Glutamatergic neuron (in vitro differentiated cells): Measurements from ENCODE around the gene MITD1. TPM values are rescaled to one million over a fixed set of nuclear protein-coding genes. Genes with fewer than 3 reads are reported as not detected.

Experiments used
- DNase-seq: peaks from one replicate; pipeline ENCODE4 v3.0.0; 2022
- H3K27ac Mint-ChIP-seq: one replicate; pipeline ENCODE4 v1.8.0; 2020; ENCODE audit warnings: mild to moderate bottlenecking, mixed read lengths, inconsistent platforms; ENCODE audit not compliant: unreplicated experiment
- H3K27me3 Mint-ChIP-seq: one replicate; pipeline ENCODE4 v1.8.0; 2020; ENCODE audit warnings: mild to moderate bottlenecking, moderate library complexity, mixed read lengths, inconsistent platforms; ENCODE audit not compliant: unreplicated experiment
- H3K36me3 Mint-ChIP-seq: one replicate; pipeline ENCODE4 v1.8.0; 2020; ENCODE audit warnings: mild to moderate bottlenecking, mixed read lengths, inconsistent platforms; ENCODE audit not compliant: unreplicated experiment
- H3K4me1 Mint-ChIP-seq: one replicate; pipeline ENCODE4 v1.8.0; 2020; ENCODE audit warnings: mild to moderate bottlenecking, low read depth, mixed read lengths, inconsistent platforms; ENCODE audit not compliant: unreplicated experiment
- H3K4me3 Mint-ChIP-seq: one replicate; pipeline ENCODE4 v1.8.0; 2020; ENCODE audit warnings: mild to moderate bottlenecking, mixed read lengths, inconsistent platforms; ENCODE audit not compliant: unreplicated experiment
- H3K9me3 Mint-ChIP-seq: one replicate; pipeline ENCODE4 v1.8.0; 2020; ENCODE audit warnings: mild to moderate bottlenecking, moderate library complexity, mixed read lengths, inconsistent platforms; ENCODE audit not compliant: unreplicated experiment
- total RNA-seq: library from RNA; stranded (reverse); fragmentation: NEBNext Ultra II Directional; extraction: Animal tissue kit (Norgen Biotek cat#: 25700); gene quantifications from one replicate; pipeline ENCODE4 v1.2.1, GENCODE V29; 2021; ENCODE audit not compliant: unreplicated experiment
- TF ChIP-seq, protein P1 (sequence below): fragments of 200-600 bp; sonication (generic); IDR thresholded peaks from one replicate; pipeline ENCODE4 v1.5.0; 2021; ENCODE audit not compliant: partially characterized antibody, unreplicated experiment

Gene MITD1
- total RNA-seq, 1 donor from 2014 or later = 18.6 TPM

DNA sequence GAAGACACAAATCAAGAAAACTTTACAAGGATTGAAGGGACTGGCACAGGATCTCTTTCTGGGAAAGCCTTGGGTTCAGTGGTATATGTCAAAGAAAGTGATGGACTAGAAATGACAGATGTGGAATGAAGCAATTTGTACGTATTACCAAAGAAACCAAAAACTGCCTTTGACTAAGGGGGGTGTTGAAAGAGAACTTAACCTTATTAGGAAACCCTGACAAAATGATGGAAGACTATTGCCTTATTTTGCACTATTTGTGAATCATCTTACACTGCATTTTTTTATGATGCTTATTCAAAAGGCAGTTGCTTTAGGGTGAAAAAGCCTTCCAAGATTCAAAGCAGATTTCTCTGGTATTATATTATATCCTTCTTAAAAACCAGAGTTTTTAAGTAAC lies 30.2 kb downstream of the MITD1 start:
- no peak for DNase-seq
- no peaks in the 10 kb centered on the region for H3K36me3 Mint-ChIP-seq
- TF ChIP-seq, protein P1, sequence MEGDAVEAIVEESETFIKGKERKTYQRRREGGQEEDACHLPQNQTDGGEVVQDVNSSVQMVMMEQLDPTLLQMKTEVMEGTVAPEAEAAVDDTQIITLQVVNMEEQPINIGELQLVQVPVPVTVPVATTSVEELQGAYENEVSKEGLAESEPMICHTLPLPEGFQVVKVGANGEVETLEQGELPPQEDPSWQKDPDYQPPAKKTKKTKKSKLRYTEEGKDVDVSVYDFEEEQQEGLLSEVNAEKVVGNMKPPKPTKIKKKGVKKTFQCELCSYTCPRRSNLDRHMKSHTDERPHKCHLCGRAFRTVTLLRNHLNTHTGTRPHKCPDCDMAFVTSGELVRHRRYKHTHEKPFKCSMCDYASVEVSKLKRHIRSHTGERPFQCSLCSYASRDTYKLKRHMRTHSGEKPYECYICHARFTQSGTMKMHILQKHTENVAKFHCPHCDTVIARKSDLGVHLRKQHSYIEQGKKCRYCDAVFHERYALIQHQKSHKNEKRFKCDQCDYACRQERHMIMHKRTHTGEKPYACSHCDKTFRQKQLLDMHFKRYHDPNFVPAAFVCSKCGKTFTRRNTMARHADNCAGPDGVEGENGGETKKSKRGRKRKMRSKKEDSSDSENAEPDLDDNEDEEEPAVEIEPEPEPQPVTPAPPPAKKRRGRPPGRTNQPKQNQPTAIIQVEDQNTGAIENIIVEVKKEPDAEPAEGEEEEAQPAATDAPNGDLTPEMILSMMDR = no peak
- peaks cover 1% of the 10 kb centered on the region for H3K27me3 Mint-ChIP-seq
- no peak overlapping the region for H3K27ac Mint-ChIP-seq
- no peaks in the 10 kb centered on the region for H3K9me3 Mint-ChIP-seq
- H3K4me3 Mint-ChIP-seq = no peak overlapping the region
- peaks cover 3% of the 10 kb centered on the region for H3K4me1 Mint-ChIP-seq

DNA sequence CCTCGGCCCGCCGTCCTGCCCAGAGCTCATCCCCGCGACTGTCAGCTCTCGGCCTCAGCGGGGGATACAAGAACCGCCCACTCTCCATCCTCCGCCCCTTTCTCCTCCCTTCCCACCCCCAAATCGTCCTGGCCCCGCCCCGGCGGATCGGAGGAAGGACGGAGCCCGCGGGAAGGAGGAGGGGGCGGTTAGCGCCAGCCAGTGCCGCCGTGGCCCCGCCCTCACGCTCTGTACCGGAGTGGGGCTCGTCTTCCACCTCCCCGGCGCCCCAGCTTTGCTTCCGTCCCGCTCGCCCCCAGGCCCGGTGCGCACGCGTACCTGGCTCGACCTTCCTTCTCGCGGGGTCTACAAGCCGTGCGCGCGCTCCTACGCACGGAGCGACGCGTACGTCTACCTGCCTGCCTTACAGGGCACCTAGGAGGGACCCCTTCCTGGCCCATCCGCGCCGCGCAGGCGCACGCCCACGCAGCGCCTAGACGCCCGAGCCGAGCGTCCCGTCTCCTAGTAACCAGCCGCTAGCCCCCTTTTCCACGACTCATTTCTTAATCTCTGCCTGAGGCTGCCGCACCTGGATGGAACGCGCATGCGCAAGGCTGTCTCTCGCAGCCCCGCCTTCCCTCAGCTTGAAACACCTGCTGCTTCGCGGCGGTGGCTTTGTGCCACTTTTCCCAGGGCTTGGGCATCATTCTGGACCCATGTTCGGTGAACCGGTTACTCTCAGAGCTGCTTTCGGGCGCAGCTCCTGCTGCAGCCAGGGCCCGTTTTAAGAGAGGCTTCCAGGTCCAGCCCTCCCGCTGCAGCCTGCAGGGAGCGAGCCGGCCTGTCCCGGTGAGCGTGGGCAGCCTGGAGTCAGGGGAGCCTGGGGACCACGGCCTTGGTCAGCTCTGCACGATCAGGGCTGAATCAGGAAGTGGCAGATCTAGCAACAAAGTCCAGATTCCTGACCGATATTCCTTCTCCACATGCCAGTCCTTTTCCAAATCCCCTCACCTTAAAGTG lies 39.4 kb downstream of the MITD1 start, which contains the start of gene C2orf15:
C2orf15 (plus strand) TSS at position 598 of the 999 bp plus-strand sequence. CDS start 8,852 bp downstream, outside the sequence.
- peak within 1 kb of the TSS; percentile 94 for H3K4me3 Mint-ChIP-seq

DNA sequence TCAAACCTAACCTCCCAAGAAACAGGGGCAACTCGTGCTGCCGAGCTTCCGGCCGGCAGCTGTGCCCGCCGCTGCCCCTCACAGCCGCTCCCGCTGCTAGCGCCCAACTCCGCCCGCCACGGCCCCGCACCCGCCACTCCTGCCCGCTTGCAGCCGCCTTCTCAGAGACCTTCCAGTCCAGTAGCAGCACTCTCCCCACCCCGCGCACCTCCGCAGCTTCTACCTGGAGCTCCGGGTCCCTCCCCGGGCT lies 40.1 kb downstream of the MITD1 start:
- no peaks in the 10 kb centered on the region for H3K36me3 Mint-ChIP-seq
- H3K27ac Mint-ChIP-seq = peak overlapping the region; percentile 66
- H3K27me3 Mint-ChIP-seq = peaks cover 3% of the 10 kb centered on the region
- no peaks in the 10 kb centered on the region for H3K9me3 Mint-ChIP-seq
- peak overlapping the region; percentile 94 for H3K4me3 Mint-ChIP-seq
- no peaks in the 10 kb centered on the region for H3K4me1 Mint-ChIP-seq
- TF ChIP-seq, protein P1 = no peak
- no peak for DNase-seq

More for the DNA sequence above, 39.4 kb downstream of the MITD1 start, which contains the start of gene C2orf15:
- DNase-seq = peak; percentile 95
- Mint-ChIP-seq H3K27ac (peak within 1 kb of the TSS; percentile 66), H3K27me3 (peaks cover 3% of the 10 kb centered on the region), H3K36me3 (no peaks in the 10 kb centered on the region), H3K9me3 (no peaks in the 10 kb centered on the region), H3K4me1 (no peaks in the 10 kb centered on the region)
- TF ChIP-seq, protein P1 = no peak

DNA sequence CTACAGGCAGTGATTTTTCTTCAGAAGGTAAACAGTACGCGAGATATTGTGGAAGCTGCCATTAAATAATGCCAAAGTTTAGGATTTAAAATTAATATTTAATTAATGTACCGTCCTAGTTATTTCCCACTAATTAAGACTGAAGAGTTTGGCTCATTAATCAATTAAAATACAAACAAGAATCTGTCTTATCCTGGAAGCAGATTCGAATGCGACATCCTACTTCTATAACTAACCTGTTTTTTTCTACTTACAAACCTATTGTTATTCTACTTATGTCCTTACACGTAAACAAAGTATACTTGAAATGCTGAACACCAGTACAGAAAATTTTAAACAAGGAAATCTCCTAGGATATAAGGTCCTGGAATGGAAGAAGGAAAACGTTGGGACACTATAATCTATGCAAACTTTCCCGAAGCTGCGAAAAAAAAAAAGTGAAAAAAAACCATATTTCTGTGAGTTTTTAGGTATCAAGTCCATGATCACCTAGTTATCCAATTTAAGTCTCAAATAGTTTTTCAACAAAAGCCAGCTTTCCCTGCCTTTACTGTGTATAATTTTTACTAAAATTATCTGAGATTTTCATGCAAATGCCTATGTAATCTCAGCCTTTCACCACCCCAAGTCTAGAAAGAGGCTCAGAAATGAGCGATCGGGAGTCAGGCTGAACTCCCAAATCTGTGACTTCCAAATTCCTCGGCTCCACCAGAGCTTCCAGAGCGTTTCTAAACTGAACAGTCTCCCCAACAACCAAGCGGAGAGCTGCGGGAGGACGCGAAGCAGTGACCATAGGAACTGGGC lies 40.6 kb downstream of the MITD1 start:
- peak overlapping the region; percentile 66 for H3K27ac Mint-ChIP-seq
- H3K27me3 Mint-ChIP-seq = peaks cover 3% of the 10 kb centered on the region
- H3K36me3 Mint-ChIP-seq = no peaks in the 10 kb centered on the region
- H3K9me3 Mint-ChIP-seq = no peaks in the 10 kb centered on the region
- no peaks in the 10 kb centered on the region for H3K4me1 Mint-ChIP-seq
- no peak for DNase-seq
- TF ChIP-seq, protein P1 = no peak
- H3K4me3 Mint-ChIP-seq = peak overlapping the region; percentile 94
